B cell (primary cell): ENCODE data around the gene FAM124A. TPM values are rescaled to one million over a fixed set of nuclear protein-coding genes. Genes with fewer than 3 reads are reported as not detected.

Experiments used
- ATAC-seq: fragments of 200-7000 bp; cut with Tn5 transposase; one replicate; pipeline ENCODE4 v1.10.0; 2021; ENCODE audit warnings: low read depth, mild to moderate bottlenecking, moderate number of reproducible peaks, moderate library complexity
- CTCF ChIA-PET: fragments of 350-600 bp; sonication (Branson Sonifier 250); formaldehyde crosslinking; loops from one replicate; lab custom pipeline; 2021; ENCODE audit warnings: antibody characterized with exemption, inconsistent platforms; lab: Charles Lee
- POLR2A ChIA-PET: fragments of 350-600 bp; sonication (Branson Sonifier 250); formaldehyde crosslinking; loops from one replicate; lab custom pipeline; 2021; ENCODE audit warnings: antibody characterized with exemption; lab: Charles Lee
- DNase-seq: peaks from one replicate; pipeline ENCODE4 v3.0.0; 2013
- H2AFZ ChIP-seq: 2 replicates; pipeline ENCODE4 v1.6.1; 2012; ENCODE audit warnings: mild to moderate bottlenecking, low read depth, low read length; ENCODE audit not compliant: insufficient read depth, poor library complexity, severe bottlenecking
- H3K27ac ChIP-seq, 2 donors: 1 replicate in 1 of 2; 2 replicates in 1 of 2; pipeline ENCODE4 v1.5.1; 2012 to 2013; ENCODE audit warnings: low read length in 2 of 2, mild to moderate bottlenecking in 2 of 2, moderate library complexity in 1 of 2
- H3K27me3 ChIP-seq, 4 experiments: fragments of 200-600 bp in 1 of 4; sonication (generic) in 1 of 4; replicated peaks in 1 of 4; 1 replicate in 2 of 4; 2 replicates in 2 of 4; pipeline versions ENCODE4 v1.6.1 to v1.7.0; 2013 to 2016; ENCODE audit warnings: low read length in 3 of 4, mild to moderate bottlenecking in 2 of 4, mixed read lengths in 1 of 4, moderate library complexity in 1 of 4; ENCODE audit not compliant: insufficient read depth in 4 of 4, control insufficient read depth in 3 of 4; ENCODE audit errors: control extremely low read depth in 1 of 4
- H3K36me3 ChIP-seq, 2 experiments: replicated peaks in 1 of 2; 1 replicate in 1 of 2; 2 replicates in 1 of 2; pipeline versions ENCODE4 v1.6.1 to v1.7.1; 2013; ENCODE audit warnings: low read length in 1 of 2; ENCODE audit not compliant: insufficient read depth in 2 of 2, control insufficient read depth in 1 of 2; ENCODE audit errors: control extremely low read depth in 1 of 2, extremely low read depth in 1 of 2
- H3K4me1 ChIP-seq, 2 donors: fragments of 200-600 bp in 1 of 2; sonication (generic) in 1 of 2; 1 replicate in 1 of 2; 2 replicates in 1 of 2; pipeline versions ENCODE4 v1.5.1 to v1.6.1; 2013 to 2017; ENCODE audit warnings: low read length in 2 of 2; ENCODE audit not compliant: control insufficient read depth in 2 of 2, insufficient read depth in 2 of 2
- H3K4me2 ChIP-seq: replicated peaks from 2 replicates; pipeline ENCODE3; 2012; ENCODE audit warnings: mild to moderate bottlenecking, low read depth, low read length; ENCODE audit not compliant: poor library complexity, severe bottlenecking
- H3K4me3 ChIP-seq, 5 experiments: fragments of 200-600 bp in 1 of 5; sonication (generic) in 1 of 5; 1 replicate in 3 of 5; 2 replicates in 2 of 5; pipeline versions ENCODE4 v1.5.1 to v1.7.0; 2011 to 2016; ENCODE audit warnings: low read length in 4 of 5, mild to moderate bottlenecking in 4 of 5, low read depth in 2 of 5, control low read depth in 1 of 5, moderate library complexity in 1 of 5; ENCODE audit not compliant: insufficient read depth in 1 of 5; ENCODE audit errors: control extremely low read depth in 1 of 5, extremely low read depth in 1 of 5
- H3K79me2 ChIP-seq: fragments of 200-600 bp; sonication (generic); one replicate; pipeline ENCODE4 v1.6.0; 2016; ENCODE audit warnings: low read length; ENCODE audit not compliant: control insufficient read depth, insufficient read depth
- H3K9ac ChIP-seq: fragments of 200-600 bp; sonication (generic); 2 replicates; pipeline ENCODE4 v1.6.1; 2017; ENCODE audit warnings: mild to moderate bottlenecking, low read length, moderate library complexity
- H3K9me3 ChIP-seq, 3 donors: one replicate each; pipeline versions ENCODE4 v1.6.1 to v1.7.1; 2013; ENCODE audit warnings: low read length in 2 of 3; ENCODE audit not compliant: control insufficient read depth in 2 of 3, insufficient read depth in 1 of 3; ENCODE audit errors: control extremely low read depth in 1 of 3
- H4K20me1 ChIP-seq: 2 replicates; pipeline ENCODE4 v1.6.0; 2012; ENCODE audit warnings: mild to moderate bottlenecking, low read length; ENCODE audit not compliant: insufficient read depth, control insufficient read depth, poor library complexity, severe bottlenecking
- H3K27ac Mint-ChIP-seq: one replicate; pipeline ENCODE4 v1.8.0; 2021; ENCODE audit warnings: mixed read lengths
- H3K27me3 Mint-ChIP-seq: one replicate; pipeline ENCODE4 v1.8.0; 2021; ENCODE audit warnings: mixed read lengths
- H3K4me1 Mint-ChIP-seq: one replicate; pipeline ENCODE4 v1.8.0; 2021; ENCODE audit warnings: mixed read lengths
- H3K4me3 Mint-ChIP-seq: one replicate; pipeline ENCODE4 v1.8.0; 2021; ENCODE audit warnings: mixed read lengths
- H3K9me3 Mint-ChIP-seq: one replicate; pipeline ENCODE4 v1.8.0; 2022; ENCODE audit warnings: mixed read lengths; ENCODE audit not compliant: insufficient read depth
- EZH2 ChIP-seq: IDR thresholded peaks from 2 replicates; pipeline ENCODE4 v1.6.1; 2012; ENCODE audit warnings: borderline replicate concordance, low read depth, mild to moderate bottlenecking, moderate library complexity, low read length; ENCODE audit not compliant: insufficient read depth, poor library complexity, severe bottlenecking
- WGBS: methylation state at CpG from one replicate; pipeline ENCODE4 v1.1.5; 2013; ENCODE audit warnings: missing lambda C conversion rate; ENCODE audit not compliant: insufficient coverage; 5-methylcytosine and 5-hydroxymethylcytosine counted together
- intact Hi-C: fragments of 100-400 bp; cut with micrococcal nuclease; formaldehyde crosslinking; loops from one replicate; pipeline ENCODE4 v1.10.0; 2022
- polyA plus RNA-seq: library from polyadenylated mRNA; depleted of rRNA; stranded (reverse); fragments of >200 nt; gene quantifications from 2 replicates; pipeline ENCODE4 v1.2.3, GENCODE V29; 2012
- total RNA-seq, 2 donors: library from RNA; stranded (reverse); fragments of 120-200 nt in 1 of 2; gene quantifications; 1 replicate in 1 of 2; 2 replicates in 1 of 2; pipeline versions ENCODE4 v1.2.3 to v1.2.4, GENCODE V29; 2013 to 2022
- TF ChIP-seq, protein P1 (sequence below): fragments of 200-600 bp; IDR thresholded peaks from one replicate; pipeline ENCODE4 v1.8.0; 2022; ENCODE audit warnings: antibody characterized with exemption, mild to moderate bottlenecking

FAM124A gene
- total and polyA plus RNA-seq, 2 donors (not counting 1 experiment from before 2014, with no cell fraction given): 0.09 to 0.39 TPM

DNA sequence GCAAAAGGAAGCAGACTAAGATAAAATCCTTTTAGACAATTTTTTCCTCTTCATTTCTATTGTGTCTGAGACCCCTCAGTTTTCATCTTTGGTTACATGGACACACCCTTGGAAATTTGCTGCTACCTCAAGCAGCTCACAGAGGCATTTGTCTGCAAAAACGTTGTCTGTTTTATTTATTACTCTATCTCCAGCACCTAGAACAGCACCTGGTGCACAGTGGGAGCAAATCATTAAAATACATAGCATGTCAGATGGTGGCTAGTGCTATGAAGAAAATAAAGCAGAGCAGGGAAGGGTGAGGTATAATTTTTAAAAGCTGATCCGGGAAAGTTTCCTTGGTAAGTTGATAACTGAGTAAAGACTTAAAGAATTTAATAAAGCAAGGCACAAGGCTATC, 14.3 kb upstream of the FAM124A start:
- Histone ChIP-seq H3K27ac (no peak overlapping the region), H2AFZ (no peak overlapping the region), H3K9me3 (no peaks in the 10 kb centered on the region), H3K27me3 (peaks cover 0 to 26% (median 4%) of the 10 kb centered on the region in 4 experiments), H3K36me3 (no peaks in the 10 kb centered on the region), H4K20me1 (no peaks in the 10 kb centered on the region), H3K79me2 (no peaks in the 10 kb centered on the region), H3K9ac (no peak overlapping the region), H3K4me3 (no peak overlapping the region), H3K4me2 (no peak overlapping the region), H3K4me1 (no peaks in the 10 kb centered on the region)
- POLR2A ChIA-PET: no interaction called here
- CTCF ChIA-PET: no interaction called here
- no peak for DNase-seq
- WGBS: 100% methylated on average over 1 of the region's 2 CpGs
- Mint-ChIP-seq H3K9me3 (no peaks in the 10 kb centered on the region), H3K4me1 (no peaks in the 10 kb centered on the region), H3K27me3 (peaks cover 67% of the 10 kb centered on the region), H3K27ac (no peak overlapping the region), H3K4me3 (no peak overlapping the region)
- intact Hi-C loops: no loop called here
- ATAC-seq: no peak
- TF ChIP-seq, protein P1, sequence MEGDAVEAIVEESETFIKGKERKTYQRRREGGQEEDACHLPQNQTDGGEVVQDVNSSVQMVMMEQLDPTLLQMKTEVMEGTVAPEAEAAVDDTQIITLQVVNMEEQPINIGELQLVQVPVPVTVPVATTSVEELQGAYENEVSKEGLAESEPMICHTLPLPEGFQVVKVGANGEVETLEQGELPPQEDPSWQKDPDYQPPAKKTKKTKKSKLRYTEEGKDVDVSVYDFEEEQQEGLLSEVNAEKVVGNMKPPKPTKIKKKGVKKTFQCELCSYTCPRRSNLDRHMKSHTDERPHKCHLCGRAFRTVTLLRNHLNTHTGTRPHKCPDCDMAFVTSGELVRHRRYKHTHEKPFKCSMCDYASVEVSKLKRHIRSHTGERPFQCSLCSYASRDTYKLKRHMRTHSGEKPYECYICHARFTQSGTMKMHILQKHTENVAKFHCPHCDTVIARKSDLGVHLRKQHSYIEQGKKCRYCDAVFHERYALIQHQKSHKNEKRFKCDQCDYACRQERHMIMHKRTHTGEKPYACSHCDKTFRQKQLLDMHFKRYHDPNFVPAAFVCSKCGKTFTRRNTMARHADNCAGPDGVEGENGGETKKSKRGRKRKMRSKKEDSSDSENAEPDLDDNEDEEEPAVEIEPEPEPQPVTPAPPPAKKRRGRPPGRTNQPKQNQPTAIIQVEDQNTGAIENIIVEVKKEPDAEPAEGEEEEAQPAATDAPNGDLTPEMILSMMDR: no peak
- TF ChIP-seq EZH2: no peak

DNA sequence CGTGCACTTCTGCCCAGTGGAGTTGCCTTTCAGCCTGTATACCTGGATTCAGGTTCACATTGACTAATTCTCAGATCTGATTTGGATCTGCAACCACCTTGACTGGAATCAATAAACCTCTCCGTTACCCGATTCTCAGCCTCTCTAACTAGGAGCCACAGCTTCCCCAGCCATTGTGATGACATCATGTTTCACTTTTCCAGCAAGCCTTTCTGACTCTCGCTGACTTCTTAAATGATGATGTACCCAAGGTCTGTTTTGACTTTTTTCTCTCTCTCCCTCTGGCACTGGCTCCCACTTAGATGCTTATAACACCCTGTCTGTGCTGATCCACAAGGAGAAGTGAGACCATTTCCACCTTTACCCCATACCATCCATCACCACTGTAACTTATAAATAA, 13.5 kb upstream of the FAM124A start:
- DNase-seq: no peak
- no peak overlapping the region for H3K27ac Mint-ChIP-seq
- Histone ChIP-seq H3K4me3 (no peak overlapping the region), H3K27ac (no peak overlapping the region), H3K9ac (no peak overlapping the region), H3K9me3 (no peaks in the 10 kb centered on the region), H3K36me3 (no peaks in the 10 kb centered on the region), H3K4me1 (no peaks in the 10 kb centered on the region), H4K20me1 (no peaks in the 10 kb centered on the region), H3K27me3 (peaks cover 0 to 24% (median 4%) of the 10 kb centered on the region in 4 experiments), H3K79me2 (no peaks in the 10 kb centered on the region), H3K4me2 (no peak overlapping the region), H2AFZ (no peak overlapping the region)
- ChIA-PET POLR2A (no interaction called here), CTCF (no interaction called here)
- H3K4me3 Mint-ChIP-seq: no peak overlapping the region
- intact Hi-C loops: no loop called here
- H3K27me3 Mint-ChIP-seq: peaks cover 68% of the 10 kb centered on the region
- H3K4me1 Mint-ChIP-seq: no peaks in the 10 kb centered on the region
- H3K9me3 Mint-ChIP-seq: no peaks in the 10 kb centered on the region
- no peak for ATAC-seq
- TF ChIP-seq, protein P1: no peak
- TF ChIP-seq EZH2: no peak
- 100% methylated on average over 2 of the region's 4 CpGs for WGBS
